ENCODE measurements around the gene CYYR1.

DNA sequence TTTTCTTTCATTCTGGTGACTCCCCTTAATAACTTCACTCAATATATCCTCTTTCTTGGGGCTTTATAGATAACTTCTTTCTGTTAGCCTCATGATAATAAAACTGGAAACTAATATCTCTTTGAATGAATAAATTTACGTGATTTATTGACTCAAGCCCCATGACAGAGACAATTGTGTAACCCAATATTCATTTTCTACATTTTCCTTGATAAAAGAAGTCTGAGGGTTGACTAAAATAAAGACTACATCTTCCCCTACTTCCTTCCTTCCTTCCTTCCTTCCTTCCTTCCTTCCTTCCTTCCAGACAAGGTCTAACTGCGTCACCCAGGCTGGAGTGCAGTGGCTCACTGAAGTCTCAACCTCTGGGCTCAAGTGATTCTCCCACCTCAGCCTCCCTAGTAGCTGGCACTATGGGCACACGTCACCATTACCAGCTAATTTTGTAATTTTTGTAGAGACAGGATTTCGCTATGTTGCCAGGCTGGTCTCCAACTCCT is 85.1 kb downstream of the CYYR1 start:
- TF ChIP-seq, protein P1, sequence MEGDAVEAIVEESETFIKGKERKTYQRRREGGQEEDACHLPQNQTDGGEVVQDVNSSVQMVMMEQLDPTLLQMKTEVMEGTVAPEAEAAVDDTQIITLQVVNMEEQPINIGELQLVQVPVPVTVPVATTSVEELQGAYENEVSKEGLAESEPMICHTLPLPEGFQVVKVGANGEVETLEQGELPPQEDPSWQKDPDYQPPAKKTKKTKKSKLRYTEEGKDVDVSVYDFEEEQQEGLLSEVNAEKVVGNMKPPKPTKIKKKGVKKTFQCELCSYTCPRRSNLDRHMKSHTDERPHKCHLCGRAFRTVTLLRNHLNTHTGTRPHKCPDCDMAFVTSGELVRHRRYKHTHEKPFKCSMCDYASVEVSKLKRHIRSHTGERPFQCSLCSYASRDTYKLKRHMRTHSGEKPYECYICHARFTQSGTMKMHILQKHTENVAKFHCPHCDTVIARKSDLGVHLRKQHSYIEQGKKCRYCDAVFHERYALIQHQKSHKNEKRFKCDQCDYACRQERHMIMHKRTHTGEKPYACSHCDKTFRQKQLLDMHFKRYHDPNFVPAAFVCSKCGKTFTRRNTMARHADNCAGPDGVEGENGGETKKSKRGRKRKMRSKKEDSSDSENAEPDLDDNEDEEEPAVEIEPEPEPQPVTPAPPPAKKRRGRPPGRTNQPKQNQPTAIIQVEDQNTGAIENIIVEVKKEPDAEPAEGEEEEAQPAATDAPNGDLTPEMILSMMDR (conservative IDR thresholded peaks at IDR 0.05 in 1 of 2, IDR thresholded peaks at IDR 0.05 in 1 of 2; ENCODE audit: extremely low read depth in 1 of 2, insufficient read depth in 1 of 2, low read depth in 1 of 2, low read length in 2 of 2), result no peak
- no peak for TF ChIP-seq EZH2 (IDR thresholded peaks at IDR 0.05; ENCODE audit: borderline replicate concordance, low read length)
